GM19455 (cell line): ENCODE data around the gene DGCR2.
"Not testable (repeated sequence)": the region's sequence is repeated elsewhere in the genome, so short reads cannot be mapped to it uniquely, and the experiment has no call there.

Source experiments
- ATAC-seq: cut with Tn5 transposase; IDR thresholded peaks from one replicate; pipeline ENCODE4 v1.9.1; 2021; ENCODE audit not compliant: unreplicated experiment

The DGCR2 gene

GRCh38 chr22:19044381-19044780, 77.8 kb downstream of the DGCR2 start:
- ATAC-seq, result no peak

- no peak for ATAC-seq
Observed at GRCh38 chr22:19043121-19044085, 78.8 kb downstream of the DGCR2 start.

GRCh38 chr22:19042285-19043120, 79.7 kb downstream of the DGCR2 start:
- ATAC-seq, result no peak

GRCh38 chr22:19041704-19042074, 80.5 kb downstream of the DGCR2 start:
- ATAC-seq, result no peak

- no peak for ATAC-seq
Observed at GRCh38 chr22:19040888-19041703, 81.1 kb downstream of the DGCR2 start.

GRCh38 chr22:19040391-19040861, 81.8 kb downstream of the DGCR2 start:
- no peak for ATAC-seq

GRCh38 chr22:19039796-19040280, 82.4 kb downstream of the DGCR2 start:
- no peak for ATAC-seq

GRCh38 chr22:19039448-19039780, 82.8 kb downstream of the DGCR2 start:
- no peak for ATAC-seq

GRCh38 chr22:19038728-19039447, 83.3 kb downstream of the DGCR2 start:
- no peak for ATAC-seq

GRCh38 chr22:19038164-19038546, 84.1 kb downstream of the DGCR2 start:
- ATAC-seq, result no peak

- ATAC-seq, result no peak
Observed at GRCh38 chr22:19037282-19038163, 84.7 kb downstream of the DGCR2 start.

GRCh38 chr22:19036523-19037273, 85.5 kb downstream of the DGCR2 start:
- ATAC-seq, result no peak

GRCh38 chr22:19036229-19036522, 86.0 kb downstream of the DGCR2 start:
- no peak for ATAC-seq

GRCh38 chr22:19035474-19036228, 86.6 kb downstream of the DGCR2 start:
- ATAC-seq, result no peak

GRCh38 chr22:19035126-19035473, 87.1 kb downstream of the DGCR2 start:
- not testable (repeated sequence) for ATAC-seq

- ATAC-seq, result not testable (repeated sequence)
Observed at GRCh38 chr22:19034724-19035120, 87.5 kb downstream of the DGCR2 start.

GRCh38 chr22:19034031-19034723, 88.0 kb downstream of the DGCR2 start:
- not testable (repeated sequence) for ATAC-seq

- ATAC-seq, result not testable (repeated sequence)
Observed at GRCh38 chr22:19033568-19033905, 88.7 kb downstream of the DGCR2 start.
